Measurements from ENCODE around the gene NDUFB4.

DNA sequence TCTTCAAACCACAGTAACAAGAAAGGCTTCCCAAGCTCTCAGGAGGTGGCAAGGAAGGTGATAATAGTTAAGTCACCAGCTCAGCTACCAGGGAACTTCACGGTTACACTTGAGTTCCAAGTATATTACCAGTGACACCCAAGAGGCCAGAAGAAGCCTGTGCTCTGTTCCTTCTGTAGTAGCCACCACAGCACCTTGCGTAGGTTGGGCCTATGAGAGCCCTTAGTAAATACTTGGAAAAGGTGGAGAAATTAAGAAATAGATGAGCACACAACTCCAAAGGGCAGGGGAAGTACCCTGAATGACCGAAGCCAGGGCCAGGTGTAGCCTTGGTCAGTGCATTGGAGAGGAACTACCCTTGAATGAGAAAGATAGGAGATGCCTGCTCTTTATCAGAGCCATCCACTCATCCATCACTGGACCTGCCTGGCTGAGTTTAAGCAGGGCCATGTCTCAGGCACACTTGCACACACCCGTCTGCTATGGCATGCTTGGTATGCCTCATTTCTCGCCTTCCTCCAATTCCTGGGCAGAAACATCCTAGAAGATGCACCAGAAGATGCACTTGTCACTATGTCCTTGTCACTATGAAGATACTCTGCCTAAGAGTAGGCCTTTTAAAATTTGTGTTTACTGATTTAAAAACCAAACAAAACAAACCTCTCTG is 32.6 kb upstream of the NDUFB4 start:
- TF ChIP-seq EHMT2 (IDR thresholded peaks at IDR 0.05) (no peak), TBP (optimal IDR thresholded peaks at IDR 0.05; ENCODE audit: low read depth, low read length) (no peak), GABPA (tag; conservative IDR thresholded peaks at IDR 0.05; ENCODE audit: low read depth) (no peak), NRF1 (conservative IDR thresholded peaks at IDR 0.05 in 1 of 2, IDR thresholded peaks at IDR 0.05 in 1 of 2) (no peak), AFF4 (CRISPR knock-in tag; IDR thresholded peaks at IDR 0.05) (no peak), CTCF (IDR thresholded peaks at IDR 0.05 in 2 of 3, conservative IDR thresholded peaks at IDR 0.05 in 1 of 3; ENCODE audit: insufficient read depth in 2 of 3, low read depth in 1 of 3, low read length in 3 of 3) (no peak), ARHGAP35 (IDR thresholded peaks at IDR 0.05; ENCODE audit: partially characterized antibody) (no peak), U2AF1 (optimal IDR thresholded peaks at IDR 0.05; ENCODE audit: low read depth, low read length) (no peak), EWSR1 (IDR thresholded peaks at IDR 0.05; ENCODE audit: borderline replicate concordance, low read depth, partially characterized antibody) (no peak)

Measured in K562 (cell line).